Mononuclear cell (primary cell): ENCODE measurements around the gene FBLN7. TPM values are rescaled to one million over a fixed set of nuclear protein-coding genes. Genes with fewer than 3 reads are reported as not detected.

Experiments
- H3K27me3 ChIP-seq: 2 replicates; pipeline ENCODE4 v1.6.0; 2011; ENCODE audit warnings: low read length, control low read depth; ENCODE audit not compliant: insufficient read depth
- H3K4me1 ChIP-seq: 2 replicates; pipeline ENCODE4 v1.5.1; 2011; ENCODE audit warnings: mild to moderate bottlenecking, low read length, control low read depth; ENCODE audit not compliant: insufficient read depth
- H3K4me3 ChIP-seq: 2 replicates; pipeline ENCODE4 v1.5.1; 2011; ENCODE audit warnings: mild to moderate bottlenecking, low read length, moderate library complexity
- H3K9me3 ChIP-seq: 2 replicates; pipeline ENCODE4 v1.5.1; 2011; ENCODE audit warnings: low read depth, mild to moderate bottlenecking, control low read depth, low read length
- total RNA-seq: library from RNA; depleted of rRNA; stranded (reverse); fragments of >200 nt; gene quantifications from one replicate; pipeline ENCODE4 v1.2.3, GENCODE V29; 2012

Gene FBLN7
- total RNA-seq, 1 donor, result 7.8 TPM

- H3K4me3 ChIP-seq, result no peak overlapping the region
These were observed 12.3 kb downstream of the FBLN7 start for GRCh38 chr2:112150447-112150846.

GRCh38 chr2:112150851-112151250 is 12.7 kb downstream of the FBLN7 start:
- Histone ChIP-seq H3K27me3 (no peaks in the 10 kb centered on the region), H3K4me1 (peaks cover 10% of the 10 kb centered on the region), H3K9me3 (no peaks in the 10 kb centered on the region), H3K4me3 (no peak overlapping the region)

More at GRCh38 chr2:112150447-112150846, 12.3 kb downstream of the FBLN7 start:
- Histone ChIP-seq H3K9me3 (no peaks in the 10 kb centered on the region), H3K27me3 (no peaks in the 10 kb centered on the region), H3K4me1 (peaks cover 6% of the 10 kb centered on the region)

DNA sequence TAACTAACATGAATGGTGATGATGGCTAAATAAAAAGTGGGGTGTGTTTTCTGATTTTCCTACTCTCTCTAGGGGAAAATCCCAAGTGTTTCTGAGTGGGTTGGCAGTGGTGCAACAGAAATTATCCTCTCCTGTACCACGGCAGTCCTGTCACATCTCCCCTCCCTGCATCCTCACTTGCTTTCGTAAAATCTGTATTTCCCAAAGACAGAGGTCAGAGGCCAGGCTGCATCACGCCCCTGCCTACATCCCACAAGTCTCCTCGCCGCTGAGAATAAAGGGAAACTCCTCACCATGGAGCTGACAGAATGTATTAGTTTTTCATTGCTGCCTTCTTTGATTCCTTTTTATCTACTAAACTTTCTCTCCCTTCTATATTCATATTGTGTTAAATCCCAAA is 13.1 kb downstream of the FBLN7 start:
- no peaks in the 10 kb centered on the region for H3K27me3 ChIP-seq
- H3K4me1 ChIP-seq, result peaks cover 14% of the 10 kb centered on the region
- H3K4me3 ChIP-seq, result no peak overlapping the region
- no peaks in the 10 kb centered on the region for H3K9me3 ChIP-seq

GRCh38 chr2:112151701-112152440 is 13.7 kb downstream of the FBLN7 start:
- H3K4me3 ChIP-seq, result no peak overlapping the region
- peaks cover 20% of the 10 kb centered on the region for H3K4me1 ChIP-seq
- H3K9me3 ChIP-seq, result no peaks in the 10 kb centered on the region
- H3K27me3 ChIP-seq, result no peaks in the 10 kb centered on the region

GRCh38 chr2:112152476-112153178 is 14.4 kb downstream of the FBLN7 start:
- H3K4me3 ChIP-seq, result no peak overlapping the region
- H3K9me3 ChIP-seq, result no peaks in the 10 kb centered on the region
- no peaks in the 10 kb centered on the region for H3K27me3 ChIP-seq
- peaks cover 20% of the 10 kb centered on the region for H3K4me1 ChIP-seq

GRCh38 chr2:112153179-112153490 is 14.9 kb downstream of the FBLN7 start:
- Histone ChIP-seq H3K4me3 (no peak overlapping the region), H3K9me3 (no peaks in the 10 kb centered on the region), H3K27me3 (no peaks in the 10 kb centered on the region), H3K4me1 (peaks cover 20% of the 10 kb centered on the region)

GRCh38 chr2:112153501-112153900 is 15.3 kb downstream of the FBLN7 start:
- H3K4me3 ChIP-seq, result no peak overlapping the region
- no peaks in the 10 kb centered on the region for H3K27me3 ChIP-seq
- no peaks in the 10 kb centered on the region for H3K9me3 ChIP-seq
- H3K4me1 ChIP-seq, result peaks cover 20% of the 10 kb centered on the region

DNA sequence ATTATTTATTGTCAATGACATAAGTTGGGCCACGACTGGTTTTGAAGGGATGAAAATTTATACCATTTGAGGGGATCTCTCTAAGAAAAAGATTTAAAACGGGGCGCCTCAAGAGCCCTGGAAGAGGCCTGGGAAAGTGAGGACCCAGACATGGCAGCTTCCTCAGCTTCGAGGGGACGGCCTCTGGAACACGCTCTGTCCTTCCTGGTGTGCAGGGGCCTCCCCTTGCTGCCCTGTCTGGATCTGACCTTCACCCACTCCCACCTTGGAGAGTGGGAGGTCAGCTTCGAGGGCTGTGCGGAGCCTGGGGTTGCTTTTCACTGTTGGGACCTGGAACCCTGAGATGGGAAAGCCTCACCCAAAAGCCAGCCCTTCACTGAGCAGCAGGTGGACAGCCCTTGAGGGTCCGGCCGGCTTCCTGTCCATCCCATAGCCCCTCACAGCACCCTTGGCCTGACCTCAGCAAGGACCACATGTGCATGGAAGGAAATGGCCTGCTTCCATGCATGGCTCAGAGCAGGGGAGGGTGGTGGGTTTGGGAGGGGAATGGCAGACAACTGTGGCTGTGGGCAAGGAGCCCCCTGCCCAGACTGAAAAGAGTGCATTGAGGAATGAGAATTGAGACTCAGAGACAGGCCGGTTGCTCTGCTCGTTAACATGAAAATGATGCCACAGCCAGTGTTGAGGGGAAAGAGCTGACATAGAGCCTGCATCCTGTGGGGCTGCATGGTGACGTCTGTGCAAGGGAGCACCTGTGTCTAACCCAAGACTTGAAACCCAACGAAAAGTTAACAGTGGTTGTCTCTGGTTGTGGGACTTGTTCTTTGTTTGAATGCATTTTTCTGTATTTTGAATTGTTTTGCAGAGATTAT is 16.3 kb downstream of the FBLN7 start:
- H3K4me3 ChIP-seq, result no peak overlapping the region
- H3K4me1 ChIP-seq, result peaks cover 20% of the 10 kb centered on the region
- H3K9me3 ChIP-seq, result no peaks in the 10 kb centered on the region
- no peaks in the 10 kb centered on the region for H3K27me3 ChIP-seq

DNA sequence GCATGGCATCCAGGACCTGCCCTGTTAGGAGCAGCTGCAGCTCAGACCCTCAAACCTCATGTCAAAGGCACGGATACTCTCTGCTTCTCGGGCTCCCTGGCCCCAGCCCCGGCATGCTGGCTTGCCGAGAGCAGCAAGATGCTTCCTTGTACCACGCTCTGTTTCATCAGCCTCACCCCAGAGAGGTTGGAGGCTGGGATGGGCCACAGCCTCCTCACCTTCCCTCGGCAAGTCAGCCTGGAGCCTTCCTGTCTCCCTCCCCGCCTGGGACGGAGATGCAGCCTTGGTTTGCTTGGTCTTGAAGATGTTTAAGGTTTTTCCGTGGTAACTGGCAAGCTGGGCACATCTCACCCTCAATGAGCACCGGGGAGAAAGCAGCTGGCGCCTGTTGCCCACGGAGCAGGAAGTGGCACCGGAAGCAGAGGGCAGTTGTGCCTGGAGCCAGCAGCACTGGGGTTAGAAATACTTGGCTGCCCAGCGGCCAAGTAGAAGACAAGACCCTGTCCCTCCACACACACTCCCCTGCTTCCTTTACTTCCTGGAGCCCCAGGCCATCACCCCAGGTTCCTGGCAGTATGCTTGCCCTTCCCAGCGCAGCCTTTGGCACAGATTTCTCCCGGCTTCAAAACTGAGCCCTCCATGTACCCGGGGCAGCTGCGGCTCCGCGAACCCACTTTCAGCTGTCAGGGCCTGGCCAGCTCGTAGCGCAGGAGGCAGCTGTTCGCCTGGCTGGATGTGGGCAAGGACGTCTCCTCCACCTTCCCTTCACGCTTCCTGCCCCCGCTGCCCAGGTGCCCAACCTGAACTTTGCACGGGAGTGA is 17.4 kb downstream of the FBLN7 start:
- Histone ChIP-seq H3K27me3 (no peaks in the 10 kb centered on the region), H3K4me3 (no peak overlapping the region), H3K4me1 (peaks cover 20% of the 10 kb centered on the region), H3K9me3 (no peaks in the 10 kb centered on the region)

DNA sequence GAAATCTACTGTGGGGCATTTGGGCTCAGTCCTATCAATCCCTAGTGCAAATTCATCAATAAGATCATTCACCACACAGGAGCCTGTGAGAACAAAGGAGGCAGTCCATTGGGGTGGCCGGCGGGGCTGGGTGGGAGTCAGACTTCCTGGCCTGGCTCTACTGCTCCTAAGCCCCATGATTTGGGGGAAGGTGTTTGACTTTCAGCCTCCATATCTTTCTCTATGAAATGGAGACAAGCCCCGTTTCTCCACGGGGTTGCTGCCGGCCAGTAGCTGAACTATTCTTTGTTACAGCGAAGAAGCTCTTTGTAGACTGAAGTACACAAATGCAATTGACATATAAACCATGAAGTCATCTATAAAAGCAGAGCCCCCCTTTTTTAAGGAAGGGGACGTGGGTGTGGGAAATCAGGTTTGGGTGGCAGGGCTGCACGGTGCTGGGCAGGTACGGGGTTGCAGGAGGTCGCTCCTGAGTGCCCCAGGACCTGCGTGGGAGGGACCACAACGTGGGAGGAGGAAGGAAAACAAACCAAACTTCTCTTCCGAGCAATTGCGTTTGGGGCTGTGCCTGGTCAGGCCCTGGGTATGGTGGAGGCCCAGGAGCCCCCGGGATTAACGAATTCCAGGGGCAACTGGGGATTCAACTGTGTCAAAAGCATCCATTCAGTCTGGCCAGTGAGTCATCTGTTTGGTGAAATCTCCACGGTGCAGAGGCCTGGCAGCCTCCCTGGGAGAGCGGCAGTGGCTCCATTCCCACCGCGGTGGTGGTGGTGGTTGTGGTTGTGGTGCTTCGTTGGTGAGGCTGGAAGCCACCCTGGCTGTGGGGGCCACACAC is 18.2 kb downstream of the FBLN7 start:
- no peaks in the 10 kb centered on the region for H3K27me3 ChIP-seq
- peaks cover 20% of the 10 kb centered on the region for H3K4me1 ChIP-seq
- H3K4me3 ChIP-seq, result no peak overlapping the region
- H3K9me3 ChIP-seq, result no peaks in the 10 kb centered on the region

DNA sequence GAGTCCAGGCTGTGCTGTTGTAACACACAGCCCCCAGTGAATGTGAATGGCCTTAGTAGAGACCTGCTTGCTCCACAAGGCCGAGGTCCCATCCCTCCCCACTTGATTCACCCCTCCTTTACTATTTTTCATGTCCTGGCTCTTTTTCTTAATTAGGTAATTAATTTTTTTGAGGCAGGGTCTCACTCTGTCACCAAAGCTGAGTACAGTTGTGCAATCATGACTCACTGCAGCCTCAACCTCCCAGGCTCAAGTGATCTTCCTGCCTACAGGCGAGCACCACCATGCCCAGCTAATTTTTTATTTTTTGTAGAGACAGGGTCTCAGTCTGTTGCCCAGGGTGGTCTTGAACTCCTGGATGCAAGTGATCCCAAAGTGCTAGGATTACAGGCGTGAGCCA is 19.3 kb downstream of the FBLN7 start:
- Histone ChIP-seq H3K9me3 (no peaks in the 10 kb centered on the region), H3K27me3 (no peaks in the 10 kb centered on the region), H3K4me3 (no peak overlapping the region), H3K4me1 (peaks cover 20% of the 10 kb centered on the region)

DNA sequence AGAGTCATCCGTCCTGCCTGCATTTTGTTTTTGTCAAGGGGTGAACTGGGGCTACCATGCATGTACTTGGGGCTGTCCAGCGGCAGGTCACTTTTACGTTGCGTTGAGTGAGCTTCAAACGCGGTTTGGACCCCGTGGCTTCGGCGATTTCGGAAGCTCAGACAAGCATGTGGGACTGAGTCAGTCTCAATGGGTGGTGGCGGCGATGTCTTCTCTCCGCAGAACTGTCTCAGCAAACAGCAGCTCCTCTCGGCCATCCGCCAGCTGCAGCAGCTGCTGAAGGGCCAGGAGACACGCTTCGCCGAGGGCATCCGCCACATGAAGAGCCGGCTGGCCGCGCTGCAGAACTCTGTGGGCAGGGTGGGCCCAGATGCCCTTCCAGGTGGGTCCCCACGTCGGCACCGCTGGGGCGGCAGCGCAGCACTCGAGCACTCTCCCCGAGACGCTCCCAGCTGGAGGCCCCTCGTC is 21.3 kb downstream of the FBLN7 start:
- Histone ChIP-seq H3K4me1 (peaks cover 20% of the 10 kb centered on the region), H3K9me3 (no peaks in the 10 kb centered on the region), H3K4me3 (no peak overlapping the region), H3K27me3 (no peaks in the 10 kb centered on the region)

DNA sequence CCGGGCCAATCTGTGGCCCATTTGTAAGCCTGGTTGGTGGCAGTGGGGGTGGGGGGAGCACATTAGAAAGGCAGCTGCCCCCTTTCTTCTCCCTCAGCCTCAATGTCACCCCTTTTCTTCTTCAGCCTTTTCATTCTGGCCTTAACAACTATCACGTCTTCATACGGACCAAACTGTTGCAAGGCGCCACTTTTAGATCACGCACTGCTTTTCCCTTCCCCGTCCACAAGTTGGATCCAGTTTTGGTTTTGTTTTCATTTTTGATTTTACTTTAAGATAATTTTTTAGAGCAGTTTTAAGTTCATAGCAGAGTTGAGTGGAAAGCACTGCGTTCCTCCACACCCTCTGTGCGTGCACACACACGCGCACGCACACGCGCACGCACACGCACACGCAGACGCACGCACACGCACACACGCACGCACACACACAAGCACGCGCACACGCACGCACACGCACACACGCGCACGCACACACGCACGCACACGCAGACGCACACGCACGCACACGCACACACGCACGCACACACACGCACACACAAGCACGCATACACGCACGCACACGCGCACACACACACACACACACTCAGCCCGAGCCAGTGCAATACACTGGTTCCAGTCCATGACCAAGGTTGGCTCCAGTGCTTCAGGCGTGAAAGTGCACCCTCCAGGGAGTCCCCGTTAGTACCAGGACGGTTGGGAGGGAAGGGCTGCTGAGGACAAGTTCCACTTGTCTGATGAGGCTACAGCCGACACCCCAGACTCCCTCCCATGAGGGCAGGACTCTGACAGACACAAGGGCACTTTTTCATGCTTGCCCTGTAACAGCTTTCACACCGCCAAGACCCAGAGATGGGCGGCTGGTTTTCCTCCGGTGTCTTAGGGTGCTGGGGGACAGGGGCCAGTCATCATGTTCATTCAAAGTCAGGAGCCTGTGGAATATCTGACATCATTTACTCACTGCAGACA is 22.4 kb downstream of the FBLN7 start:
- Histone ChIP-seq H3K27me3 (no peaks in the 10 kb centered on the region), H3K4me1 (peaks cover 13% of the 10 kb centered on the region), H3K4me3 (no peak overlapping the region), H3K9me3 (no peaks in the 10 kb centered on the region)
